Measurements from ENCODE around the gene SURF6.
"Not testable (repeated sequence)": the region's sequence is repeated elsewhere in the genome, so short reads cannot be mapped to it uniquely, and the experiment has no call there.

DNA sequence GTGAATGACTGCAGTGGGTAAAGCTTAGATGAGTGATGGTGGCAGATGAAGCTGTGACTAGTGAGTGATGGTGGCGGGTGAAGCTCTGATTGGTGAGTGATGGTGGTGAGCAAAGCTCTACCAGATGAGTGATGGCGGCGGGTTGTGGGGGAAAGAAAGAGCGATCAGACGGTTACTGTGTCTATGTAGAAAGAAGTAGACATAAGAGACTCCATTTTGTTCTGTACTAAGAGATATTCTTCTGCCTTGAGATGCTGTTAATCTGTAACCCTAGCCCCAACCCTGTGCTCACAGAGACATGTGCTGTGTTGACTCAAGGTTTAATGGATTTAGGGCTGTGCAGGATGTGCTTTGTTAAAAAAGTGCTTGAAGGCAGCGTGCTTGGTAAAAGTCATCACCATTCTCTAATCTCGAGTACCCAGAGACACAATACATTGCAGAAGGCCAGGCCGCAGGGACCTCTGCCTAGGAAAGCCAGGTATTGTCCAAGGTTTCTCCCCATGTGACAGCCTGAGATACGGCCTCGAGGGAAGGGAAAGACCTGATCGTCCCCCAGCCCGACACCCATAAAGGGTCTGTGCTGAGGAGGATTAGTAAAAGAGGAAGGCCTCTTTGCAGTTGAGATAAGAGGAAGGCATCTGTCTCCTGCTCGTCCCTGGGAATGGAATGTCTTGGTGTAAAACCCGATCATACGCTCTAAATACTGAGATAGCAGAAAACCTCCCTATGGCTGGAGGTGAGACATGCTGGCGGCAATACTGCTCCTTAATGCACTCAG lies 52.5 kb downstream of the SURF6 start:
- TF ChIP-seq CTCF (IDR thresholded peaks at IDR 0.05; ENCODE audit: low read depth, low read length, poor library complexity, severe bottlenecking); EZH2phosphoT487 (IDR thresholded peaks at IDR 0.05; ENCODE audit: borderline replicate concordance, low read length): not testable (repeated sequence)
